Measurements from ENCODE around the gene DHX30. TPM values are rescaled to one million over a fixed set of nuclear protein-coding genes. Genes with fewer than 3 reads are reported as not detected.

DHX30 gene
- total and polyA plus RNA-seq, 2 of the 8 experiments (the other 6 are each of a cell fraction or from before 2014, with no cell fraction given): 82.4 to 97.9 TPM

DNA sequence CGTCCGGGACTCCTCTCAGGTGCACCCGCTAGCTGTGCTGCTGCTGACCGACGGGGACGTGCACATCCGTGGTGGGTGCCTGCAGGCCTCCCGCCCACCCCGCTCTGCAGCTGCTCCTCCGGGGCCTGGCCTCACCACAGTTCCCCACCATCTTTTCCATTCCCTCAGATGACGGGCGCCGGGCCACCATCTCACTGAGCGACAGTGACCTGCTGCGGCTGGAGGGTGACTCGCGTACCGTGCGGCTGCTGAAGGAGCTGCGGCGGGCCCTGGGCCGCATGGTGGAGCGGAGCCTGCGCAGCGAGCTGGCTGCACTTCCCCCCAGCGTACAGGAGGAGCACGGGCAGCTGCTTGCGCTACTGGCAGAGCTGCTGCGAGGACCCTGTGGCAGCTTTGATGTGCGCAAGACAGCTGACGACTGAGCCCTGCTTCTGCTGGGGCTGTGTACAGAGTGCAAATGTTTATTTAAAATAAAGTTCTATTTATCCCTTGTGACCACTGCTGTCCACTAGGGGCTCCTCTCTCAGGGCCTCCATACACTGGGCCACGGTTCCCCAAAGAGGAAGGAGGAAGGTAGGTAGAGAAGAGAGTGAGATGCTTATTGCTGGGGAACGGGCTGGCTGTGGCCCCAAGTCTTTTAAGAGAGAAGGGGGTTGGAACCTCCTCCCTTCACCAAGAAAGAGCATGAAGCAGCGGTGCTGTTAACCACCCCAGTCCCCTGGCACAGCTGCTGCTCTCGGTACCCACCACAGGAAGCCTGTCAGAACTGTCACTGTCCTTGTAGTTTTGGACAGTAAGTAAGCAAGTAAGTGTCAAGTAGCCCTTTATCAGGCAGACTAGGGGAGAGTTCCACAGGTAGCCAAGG is 47.0 kb downstream of the DHX30 start (continued):
- TF ChIP-seq SP4 (IDR thresholded peaks at IDR 0.05; ENCODE audit: low read length) (0 out of 2 replicates have a peak, but pooled peaks have one; percentile 27), EP300 (IDR thresholded peaks at IDR 0.05; ENCODE audit: borderline replicate concordance in 1 of 2, low read depth in 2 of 2, low read length in 2 of 2) (no peak), TAF7 (optimal IDR thresholded peaks at IDR 0.05; ENCODE audit: borderline replicate concordance, low read depth, low read length) (peak; percentile 20)
- TF ChIP-seq, protein P1, sequence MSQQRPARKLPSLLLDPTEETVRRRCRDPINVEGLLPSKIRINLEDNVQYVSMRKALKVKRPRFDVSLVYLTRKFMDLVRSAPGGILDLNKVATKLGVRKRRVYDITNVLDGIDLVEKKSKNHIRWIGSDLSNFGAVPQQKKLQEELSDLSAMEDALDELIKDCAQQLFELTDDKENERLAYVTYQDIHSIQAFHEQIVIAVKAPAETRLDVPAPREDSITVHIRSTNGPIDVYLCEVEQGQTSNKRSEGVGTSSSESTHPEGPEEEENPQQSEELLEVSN (IDR thresholded peaks at IDR 0.05): no peak
- TF ChIP-seq, protein P2, sequence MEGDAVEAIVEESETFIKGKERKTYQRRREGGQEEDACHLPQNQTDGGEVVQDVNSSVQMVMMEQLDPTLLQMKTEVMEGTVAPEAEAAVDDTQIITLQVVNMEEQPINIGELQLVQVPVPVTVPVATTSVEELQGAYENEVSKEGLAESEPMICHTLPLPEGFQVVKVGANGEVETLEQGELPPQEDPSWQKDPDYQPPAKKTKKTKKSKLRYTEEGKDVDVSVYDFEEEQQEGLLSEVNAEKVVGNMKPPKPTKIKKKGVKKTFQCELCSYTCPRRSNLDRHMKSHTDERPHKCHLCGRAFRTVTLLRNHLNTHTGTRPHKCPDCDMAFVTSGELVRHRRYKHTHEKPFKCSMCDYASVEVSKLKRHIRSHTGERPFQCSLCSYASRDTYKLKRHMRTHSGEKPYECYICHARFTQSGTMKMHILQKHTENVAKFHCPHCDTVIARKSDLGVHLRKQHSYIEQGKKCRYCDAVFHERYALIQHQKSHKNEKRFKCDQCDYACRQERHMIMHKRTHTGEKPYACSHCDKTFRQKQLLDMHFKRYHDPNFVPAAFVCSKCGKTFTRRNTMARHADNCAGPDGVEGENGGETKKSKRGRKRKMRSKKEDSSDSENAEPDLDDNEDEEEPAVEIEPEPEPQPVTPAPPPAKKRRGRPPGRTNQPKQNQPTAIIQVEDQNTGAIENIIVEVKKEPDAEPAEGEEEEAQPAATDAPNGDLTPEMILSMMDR (IDR thresholded peaks at IDR 0.05; ENCODE audit: control extremely low read depth in 1 of 3, insufficient read depth in 1 of 3, low read depth in 1 of 3, low read length in 3 of 3): peak in 2 of 3 experiments; percentile 32 to 53; a peak in 3 of 4 replicates
